Pancreas (tissue), 10 donors: Measurements from ENCODE around the gene COCH. TPM values are rescaled to one million over a fixed set of nuclear protein-coding genes. Genes with fewer than 3 reads are reported as not detected.

Source experiments
- ATAC-seq, 4 donors: fragments of 200-7000 bp; cut with Tn5 transposase; one replicate each; pipeline versions ENCODE4 v1.8.0 to v1.9.1; 2020; ENCODE audit warnings: mild to moderate bottlenecking in 4 of 4, moderate library complexity in 4 of 4
- DNase-seq, 6 donors: peaks; one replicate each; pipeline ENCODE4 v3.0.0-alpha.2; 2020
- FAIRE-seq: peaks from 2 replicates; lab custom pipeline; 2012; peaks lifted over from hg19 to GRCh38; lab: Jason Lieb, UNC
- H3K27ac ChIP-seq, 4 donors: fragments of 200-600 bp; sonication (generic); 1 replicate in 3 of 4; 2 replicates in 1 of 4; pipeline versions ENCODE4 v1.5.0 to v1.8.0; 2020
- H3K27me3 ChIP-seq, 4 donors: fragments of 200-600 bp; one replicate each; pipeline ENCODE4 v1.8.0; 2021
- H3K36me3 ChIP-seq, 3 donors: fragments of 200-600 bp; sonication (generic) in 1 of 3; one replicate each; pipeline versions ENCODE4 v1.5.0 to v1.8.0; 2020 to 2021
- H3K4me1 ChIP-seq, 3 donors: fragments of 200-600 bp; one replicate each; pipeline ENCODE4 v1.8.0; 2021
- H3K4me3 ChIP-seq, 4 donors: fragments of 200-600 bp; sonication (generic) in 2 of 4; one replicate each; pipeline versions ENCODE4 v1.5.0 to v1.8.0; 2020 to 2021
- H3K9me3 ChIP-seq, 4 donors: fragments of 200-600 bp; one replicate each; pipeline ENCODE4 v1.8.0; 2021
- WGBS, 2 donors: extraction: QIAGEN DNeasy Blood & Tissue Kit; methylation state at CpG; one replicate each; pipeline ENCODE4 v1.1.7; 2013; 5-methylcytosine and 5-hydroxymethylcytosine counted together
- intact Hi-C, 3 donors: fragments of 100-400 bp; cut with DNase I; formaldehyde crosslinking; loops; one replicate each; pipeline versions ENCODE4 v1.11.1 to v1.14.2; 2022
- polyA plus RNA-seq, 2 donors: library from polyadenylated mRNA; stranded (reverse); fragments of 200-250 nt; gene quantifications; one replicate each; pipeline ENCODE4 v1.2.3, GENCODE V29; 2013
- total RNA-seq, 6 donors: library from RNA; stranded (reverse); fragmentation: NEBNext Ultra II Directional in 4 of 6; extraction: Animal tissue kit (Norgen Biotek cat#: 25700) in 4 of 6; gene quantifications; one replicate each; pipeline versions ENCODE4 v1.2.1 to v1.2.4, GENCODE V29; 2021 to 2023
- TF ChIP-seq, protein P1 (sequence below), 4 donors: fragments of 200-600 bp; sonication (generic) in 3 of 4; IDR thresholded peaks; one replicate each; pipeline versions ENCODE4 v1.5.0 to v1.8.0; 2021; ENCODE audit warnings: antibody characterized with exemption in 4 of 4
- donor health status: healthy with polysubstance abuse.
- donor health status: DM: no; HTN: no; CAD: no; lungs with moderate emphysema.
- donor health status: DM: no; HTN: no; CAD: no.
- donor health status: control.
- donor health status: control.
- donor health status: Bipolar disorder and iron deficiency.
- donor health status: DM: yes; HTN: yes; CAD: no.
- donor health status: DM: no; HTN: no; CAD: no.
- donor health status: DM: no; HTN: no; CAD: no.
- donor health status: DM: yes; HTN: yes; CAD: no.

The COCH gene
- total and polyA plus RNA-seq, 8 donors, result 2.0 to 28.5 (median 6.2) TPM

- no peaks in the 10 kb centered on the region for H3K27me3 ChIP-seq
- ATAC-seq (no peak), FAIRE-seq (no peak), DNase-seq (no peak)
- no peaks in the 10 kb centered on the region for H3K9me3 ChIP-seq
- H3K36me3 ChIP-seq, result no peaks in the 10 kb centered on the region
- H3K4me3 ChIP-seq, result no peak overlapping the region
- H3K27ac ChIP-seq, result no peak overlapping the region
- 78 to 94% methylated on average over 5 of the region's 5 CpGs for WGBS, 2 donors
- TF ChIP-seq, protein P1, sequence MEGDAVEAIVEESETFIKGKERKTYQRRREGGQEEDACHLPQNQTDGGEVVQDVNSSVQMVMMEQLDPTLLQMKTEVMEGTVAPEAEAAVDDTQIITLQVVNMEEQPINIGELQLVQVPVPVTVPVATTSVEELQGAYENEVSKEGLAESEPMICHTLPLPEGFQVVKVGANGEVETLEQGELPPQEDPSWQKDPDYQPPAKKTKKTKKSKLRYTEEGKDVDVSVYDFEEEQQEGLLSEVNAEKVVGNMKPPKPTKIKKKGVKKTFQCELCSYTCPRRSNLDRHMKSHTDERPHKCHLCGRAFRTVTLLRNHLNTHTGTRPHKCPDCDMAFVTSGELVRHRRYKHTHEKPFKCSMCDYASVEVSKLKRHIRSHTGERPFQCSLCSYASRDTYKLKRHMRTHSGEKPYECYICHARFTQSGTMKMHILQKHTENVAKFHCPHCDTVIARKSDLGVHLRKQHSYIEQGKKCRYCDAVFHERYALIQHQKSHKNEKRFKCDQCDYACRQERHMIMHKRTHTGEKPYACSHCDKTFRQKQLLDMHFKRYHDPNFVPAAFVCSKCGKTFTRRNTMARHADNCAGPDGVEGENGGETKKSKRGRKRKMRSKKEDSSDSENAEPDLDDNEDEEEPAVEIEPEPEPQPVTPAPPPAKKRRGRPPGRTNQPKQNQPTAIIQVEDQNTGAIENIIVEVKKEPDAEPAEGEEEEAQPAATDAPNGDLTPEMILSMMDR (IDR thresholded peaks at IDR 0.05), result no peak
- H3K4me1 ChIP-seq, result no peaks in the 10 kb centered on the region
- intact Hi-C loops, result no loop called here
Measured at GRCh38 chr14:30864934-30865333, 9.4 kb upstream of the COCH start.

DNA sequence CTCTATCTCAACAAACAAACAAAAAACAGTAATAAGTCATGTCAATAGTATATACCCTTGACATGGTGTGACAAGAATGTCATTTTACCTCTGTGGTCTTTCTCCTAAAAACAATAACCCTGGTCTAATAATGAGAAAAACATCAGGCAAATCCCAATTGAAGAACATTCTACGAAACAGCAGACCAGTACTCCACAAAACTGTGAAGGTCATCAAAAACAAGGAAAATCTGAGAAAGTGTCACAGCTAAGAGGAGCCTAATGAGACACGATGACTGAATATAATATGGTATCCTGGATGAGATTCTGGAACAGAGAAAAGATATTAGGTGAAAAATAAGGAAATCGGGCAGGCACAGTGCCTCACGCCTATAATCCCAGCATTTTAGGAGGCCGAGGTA lies 5.6 kb upstream of the COCH start:
- Histone ChIP-seq H3K4me3 (no peak overlapping the region), H3K9me3 (no peaks in the 10 kb centered on the region), H3K27ac (no peak overlapping the region), H3K36me3 (no peaks in the 10 kb centered on the region), H3K27me3 (no peaks in the 10 kb centered on the region), H3K4me1 (no peaks in the 10 kb centered on the region)
- no peak for ATAC-seq
- TF ChIP-seq, protein P1 (IDR thresholded peaks at IDR 0.05), result no peak
- WGBS, 2 donors, result 94 to 97% methylated on average over 5 of the region's 5 CpGs
- DNase-seq, result no peak
- FAIRE-seq, result no peak
- intact Hi-C loops, result no loop called here

GRCh38 chr14:30869551-30870155 lies 4.7 kb upstream of the COCH start:
- TF ChIP-seq, protein P1 (IDR thresholded peaks at IDR 0.05), result no peak
- DNase-seq (no peak), ATAC-seq (no peak), FAIRE-seq (no peak)
- Histone ChIP-seq H3K27ac (no peak overlapping the region), H3K27me3 (no peaks in the 10 kb centered on the region), H3K4me1 (no peaks in the 10 kb centered on the region), H3K4me3 (no peak overlapping the region), H3K9me3 (no peaks in the 10 kb centered on the region), H3K36me3 (no peaks in the 10 kb centered on the region)
- 73 to 87% methylated on average over 2 of the region's 2 CpGs for WGBS, 2 donors
- intact Hi-C loops, result no loop called here

DNA sequence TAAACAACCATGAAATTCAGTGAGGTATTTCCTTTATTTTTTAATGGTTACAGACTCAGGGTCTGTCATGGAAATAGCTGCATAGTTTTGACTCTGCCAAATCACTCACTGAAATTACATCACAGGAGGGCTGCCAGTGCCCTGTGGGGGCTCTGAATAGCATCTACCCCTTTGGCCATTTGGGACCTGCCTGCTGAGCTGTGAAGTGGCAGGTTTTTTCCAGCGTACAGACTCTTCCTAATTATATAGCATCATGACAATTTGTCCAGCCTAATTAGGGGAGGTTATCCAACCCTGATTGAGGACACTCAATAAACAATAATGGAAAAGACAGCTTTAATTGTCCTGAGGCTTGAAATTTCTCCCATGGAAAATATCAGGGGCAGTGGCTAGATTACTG lies 1.8 kb upstream of the COCH start:
- TF ChIP-seq, protein P1 (IDR thresholded peaks at IDR 0.05), result no peak
- no peaks in the 10 kb centered on the region for H3K4me1 ChIP-seq
- H3K27me3 ChIP-seq, result peaks cover 0 to 3% (median 0%) of the 10 kb centered on the region in 4 donors
- H3K27ac ChIP-seq, result no peak overlapping the region
- ATAC-seq (no peak), FAIRE-seq (no peak), DNase-seq (no peak)
- H3K4me3 ChIP-seq, result no peak overlapping the region
- H3K9me3 ChIP-seq, result no peaks in the 10 kb centered on the region
- WGBS, 2 donors, result 89 to 96% methylated on average over 1 of the region's 1 CpG
- H3K36me3 ChIP-seq, result no peaks in the 10 kb centered on the region
- intact Hi-C loops, result no loop called here

GRCh38 chr14:30873308-30874119 lies 845 bp upstream of the COCH start:
- H3K27ac ChIP-seq, result no peak overlapping the region
- no peak for DNase-seq
- ATAC-seq, result no peak
- 69 to 83% methylated on average over 20 of the region's 20 CpGs for WGBS, 2 donors
- intact Hi-C loops, result no loop called here
- FAIRE-seq, result no peak
- no peaks in the 10 kb centered on the region for H3K36me3 ChIP-seq
- H3K4me3 ChIP-seq, result peak overlapping the region in 2 of 4 donors; percentile 62 to 88
- no peaks in the 10 kb centered on the region for H3K4me1 ChIP-seq
- peaks cover 0 to 3% (median 0%) of the 10 kb centered on the region in 4 donors for H3K27me3 ChIP-seq
- TF ChIP-seq, protein P1 (IDR thresholded peaks at IDR 0.05), result no peak
- no peaks in the 10 kb centered on the region for H3K9me3 ChIP-seq
